NK-92 (cell line): ENCODE data around the gene OCA2.

Experiments used
- DNase-seq: peaks from one replicate; lab custom pipeline; 2025; ENCODE audit not compliant: unreplicated experiment; lab: John Stamatoyannopoulos, UW

Gene OCA2

GRCh38 chr15:28105793-28106192 is 6.7 kb upstream of the OCA2 start:
- no peak for DNase-seq

GRCh38 chr15:28105224-28105791 is 6.2 kb upstream of the OCA2 start:
- no peak for DNase-seq

GRCh38 chr15:28104326-28104725 is 5.2 kb upstream of the OCA2 start:
- DNase-seq: no peak

GRCh38 chr15:28103831-28104230 is 4.7 kb upstream of the OCA2 start:
- no peak for DNase-seq

- no peak for DNase-seq
Observed at GRCh38 chr15:28101983-28102441, 2.9 kb upstream of the OCA2 start.

- no peak for DNase-seq
Observed at GRCh38 chr15:28101201-28101600, 2.1 kb upstream of the OCA2 start.

- no peak for DNase-seq
Observed at GRCh38 chr15:28100516-28101195, 1.5 kb upstream of the OCA2 start.

- no peak for DNase-seq
Observed at GRCh38 chr15:28099555-28100140, 533 bp upstream of the OCA2 start.

- DNase-seq: no peak
Observed at GRCh38 chr15:28098360-28098765, 752 bp downstream of the OCA2 start.

GRCh38 chr15:28097656-28098359 is 1.3 kb downstream of the OCA2 start:
- DNase-seq: no peak

- no peak for DNase-seq
Observed at GRCh38 chr15:28096670-28097431, 2.3 kb downstream of the OCA2 start.

- DNase-seq: no peak
Observed at GRCh38 chr15:28096411-28096669, 2.8 kb downstream of the OCA2 start.

GRCh38 chr15:28094732-28095521 is 4.2 kb downstream of the OCA2 start:
- no peak for DNase-seq

GRCh38 chr15:28093752-28094535 is 5.2 kb downstream of the OCA2 start:
- DNase-seq: no peak

GRCh38 chr15:28091313-28091712 is 7.8 kb downstream of the OCA2 start:
- no peak for DNase-seq

GRCh38 chr15:28086175-28086703 is 12.9 kb downstream of the OCA2 start:
- no peak for DNase-seq

- no peak for DNase-seq
Observed at GRCh38 chr15:28085489-28086174, 13.5 kb downstream of the OCA2 start.

GRCh38 chr15:28084547-28084946 is 14.6 kb downstream of the OCA2 start:
- DNase-seq: no peak
